Pons (tissue), 1 donor: ENCODE data around the gene PIK3AP1.
"Not testable (repeated sequence)": the region's sequence is repeated elsewhere in the genome, so short reads cannot be mapped to it uniquely, and the experiment has no call there.

Source experiments
- DNase-seq: peaks from one replicate; pipeline ENCODE4 v3.0.0-alpha.2; 2016; ENCODE audit warnings: low spot score

Gene PIK3AP1

DNA sequence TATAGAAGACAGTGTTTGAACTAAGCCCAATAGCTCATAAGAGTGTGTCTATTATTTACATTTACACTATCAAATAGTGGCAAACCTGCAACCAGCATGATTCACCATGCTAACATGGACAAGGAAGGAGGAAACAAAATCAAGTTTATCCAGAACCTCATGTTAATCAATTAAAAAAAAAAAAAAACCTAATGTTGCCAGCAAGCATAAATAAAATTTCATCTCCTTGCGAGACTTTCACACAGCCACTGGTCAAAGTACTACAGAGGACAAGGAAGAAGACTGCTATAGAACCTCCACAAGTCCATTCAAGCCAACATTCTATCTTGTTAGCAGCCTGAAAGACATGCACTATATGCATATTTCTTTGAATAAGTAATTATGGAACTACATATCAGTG is 143.2 kb downstream of the PIK3AP1 start:
- DNase-seq = no peak

DNA sequence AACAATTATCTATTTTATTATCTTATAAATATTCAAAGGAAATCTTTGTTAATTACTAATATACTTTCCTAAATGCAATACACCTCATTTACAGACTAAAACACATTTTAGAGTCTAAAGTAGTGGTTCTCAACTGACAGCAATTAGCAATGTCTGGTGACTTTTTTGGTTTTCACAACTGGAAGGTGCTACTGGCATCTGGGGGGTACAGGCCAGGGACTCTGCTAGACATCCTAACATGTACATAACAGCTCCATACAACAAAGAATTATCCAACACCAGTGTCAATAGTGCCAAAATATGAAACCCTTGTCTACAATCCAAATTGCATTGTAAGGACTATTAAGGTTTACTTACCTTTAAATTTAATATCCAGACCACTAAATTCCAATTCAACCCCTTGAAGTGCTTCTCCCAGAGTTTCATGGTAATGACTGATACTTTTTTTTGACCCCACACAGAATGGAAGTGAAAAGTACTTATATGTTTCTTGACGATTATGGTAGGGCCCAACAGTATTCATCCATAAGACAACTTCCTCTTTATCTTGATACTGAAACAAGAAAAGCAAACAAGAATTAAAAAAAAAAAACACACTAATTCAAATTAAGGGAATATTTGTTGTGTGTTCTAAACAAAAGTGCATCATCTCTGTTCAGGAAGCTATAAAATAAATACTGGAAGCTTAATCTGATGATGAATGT is 143.9 kb downstream of the PIK3AP1 start:
- DNase-seq = no peak

DNA sequence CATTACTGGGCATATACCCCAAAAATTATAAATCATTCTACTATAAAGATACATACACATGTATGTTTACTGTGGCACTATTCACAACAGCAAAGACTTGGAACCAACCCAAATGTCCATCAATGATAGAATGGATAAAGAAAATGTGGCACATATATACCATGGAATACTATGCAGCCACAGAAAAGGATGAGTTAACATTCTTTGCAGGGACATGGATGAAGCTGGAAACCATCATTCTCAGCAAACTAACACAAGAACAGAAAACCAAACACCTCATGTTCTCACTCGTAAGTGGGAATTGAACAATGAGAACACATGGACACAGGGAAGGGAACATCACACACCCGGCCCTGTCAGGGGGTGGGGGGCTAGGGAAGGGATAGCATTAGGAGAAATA is 145.8 kb downstream of the PIK3AP1 start:
- DNase-seq = not testable (repeated sequence)

DNA sequence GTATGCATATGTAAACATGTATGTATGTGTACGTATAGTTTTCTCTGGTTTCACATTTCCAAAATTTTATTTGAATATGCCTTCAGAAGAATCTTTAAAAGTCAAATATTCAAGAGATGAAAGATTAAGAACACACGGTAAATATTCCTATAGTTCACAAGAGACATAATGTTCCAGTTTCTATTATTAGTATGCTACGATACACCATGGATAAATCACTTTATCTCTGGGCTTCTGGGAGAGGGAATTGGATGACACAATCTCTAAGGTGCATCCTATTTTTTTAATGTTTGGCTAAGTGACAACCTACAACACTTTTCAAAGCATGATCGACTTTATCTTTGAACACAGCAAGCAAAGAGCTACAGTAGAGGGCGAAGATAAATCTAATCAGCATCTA is 147.3 kb downstream of the PIK3AP1 start:
- DNase-seq = no peak

DNA sequence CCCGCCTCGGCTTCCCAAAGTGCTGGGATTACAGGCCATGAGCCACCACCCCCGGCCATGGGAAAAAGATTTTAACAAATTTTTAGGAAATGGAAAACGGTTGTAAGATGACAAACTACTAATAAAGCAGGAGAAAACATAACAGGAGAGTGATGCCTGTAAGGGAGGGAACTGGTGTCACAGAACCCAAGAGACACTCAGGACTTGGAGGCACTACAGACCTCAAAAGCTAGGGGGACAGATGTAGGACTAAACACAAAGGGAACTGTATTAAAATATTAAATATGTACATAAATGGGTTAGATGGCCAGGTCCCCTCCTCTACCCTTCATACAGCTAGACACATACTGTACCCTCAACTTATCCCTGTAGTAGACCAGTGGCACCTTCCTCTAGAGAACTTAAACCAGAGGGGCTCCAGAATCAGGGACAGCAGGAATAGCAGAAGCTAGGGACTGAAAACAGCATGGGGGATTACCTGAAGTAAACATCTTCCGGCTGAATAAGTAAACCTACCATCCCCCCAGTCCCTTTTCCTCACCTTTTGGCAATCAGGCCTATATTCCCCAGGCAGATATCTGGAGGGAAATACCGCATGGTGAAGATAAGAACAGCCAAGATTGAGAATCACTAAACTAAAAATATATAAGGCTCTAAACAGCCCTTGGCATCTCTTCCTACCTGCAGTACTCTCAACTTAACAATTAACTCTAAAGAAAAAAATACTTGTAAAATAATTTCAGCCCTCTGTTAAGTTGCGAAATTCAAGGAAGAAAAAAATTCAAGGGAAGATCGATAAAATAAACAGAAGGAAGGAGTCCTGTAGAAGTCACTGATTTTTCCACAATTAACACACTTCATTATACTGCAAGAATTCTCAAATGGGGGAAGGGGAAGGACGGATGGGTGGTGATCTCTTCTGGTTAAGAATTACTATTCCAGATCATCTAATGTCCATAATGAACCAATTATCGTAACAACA is 149.0 kb downstream of the PIK3AP1 start:
- no peak for DNase-seq

DNA sequence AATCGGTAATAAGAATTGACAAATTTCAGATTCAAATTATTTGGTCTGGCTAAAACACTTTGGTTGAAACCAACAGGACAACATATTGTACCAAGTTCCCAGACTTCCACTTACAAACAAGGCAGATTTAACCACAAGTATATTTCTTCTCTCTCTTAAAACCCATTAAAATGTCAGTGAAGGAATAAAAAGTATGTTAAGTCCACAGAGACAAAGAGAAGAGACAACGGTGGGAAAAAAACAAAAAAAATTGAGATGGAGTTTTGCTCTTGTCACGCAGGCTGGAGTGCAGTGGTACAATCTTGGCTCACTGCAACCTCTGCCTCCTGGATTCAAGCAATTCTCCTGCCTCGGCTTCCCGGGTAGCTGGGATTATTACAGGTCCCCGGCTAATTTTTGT is 149.8 kb downstream of the PIK3AP1 start:
- no peak for DNase-seq

DNA sequence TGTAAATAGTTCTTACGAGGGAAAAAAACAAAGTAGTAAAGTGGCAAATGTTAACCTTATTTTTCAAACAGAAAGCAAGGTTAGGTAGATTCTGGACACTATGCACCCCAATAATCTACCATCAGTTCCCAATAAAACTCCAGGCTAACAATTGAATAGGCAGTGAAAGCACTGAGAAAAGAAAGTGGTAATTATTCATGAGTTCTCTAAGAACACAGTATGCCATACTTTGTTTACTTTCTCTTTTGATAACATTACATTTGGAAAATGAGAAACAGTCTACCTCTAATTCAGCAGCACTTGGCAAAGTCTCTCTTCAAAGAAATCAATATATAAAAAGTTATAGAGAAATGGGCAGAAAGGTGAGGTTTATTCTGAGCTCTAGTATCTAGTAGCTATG is 151.9 kb downstream of the PIK3AP1 start:
- DNase-seq = no peak

DNA sequence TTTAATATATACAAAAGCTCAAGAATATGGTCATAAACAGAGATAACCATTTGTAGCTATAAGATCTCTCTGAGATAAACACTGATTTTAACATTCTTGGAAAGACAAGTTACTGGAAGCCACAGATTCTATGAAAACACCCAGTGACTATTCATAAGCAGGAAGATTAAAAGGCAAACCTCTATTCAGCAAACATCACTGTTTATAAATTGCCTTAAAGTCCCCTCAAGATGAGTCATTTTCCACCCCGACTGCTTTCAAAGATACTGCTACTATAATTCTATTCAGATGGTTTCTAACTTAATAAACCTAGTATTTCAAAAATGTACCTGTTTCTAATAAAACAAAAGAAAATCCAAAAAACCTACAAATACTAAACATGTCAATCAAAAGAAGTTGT is 154.5 kb downstream of the PIK3AP1 start:
- no peak for DNase-seq

DNA sequence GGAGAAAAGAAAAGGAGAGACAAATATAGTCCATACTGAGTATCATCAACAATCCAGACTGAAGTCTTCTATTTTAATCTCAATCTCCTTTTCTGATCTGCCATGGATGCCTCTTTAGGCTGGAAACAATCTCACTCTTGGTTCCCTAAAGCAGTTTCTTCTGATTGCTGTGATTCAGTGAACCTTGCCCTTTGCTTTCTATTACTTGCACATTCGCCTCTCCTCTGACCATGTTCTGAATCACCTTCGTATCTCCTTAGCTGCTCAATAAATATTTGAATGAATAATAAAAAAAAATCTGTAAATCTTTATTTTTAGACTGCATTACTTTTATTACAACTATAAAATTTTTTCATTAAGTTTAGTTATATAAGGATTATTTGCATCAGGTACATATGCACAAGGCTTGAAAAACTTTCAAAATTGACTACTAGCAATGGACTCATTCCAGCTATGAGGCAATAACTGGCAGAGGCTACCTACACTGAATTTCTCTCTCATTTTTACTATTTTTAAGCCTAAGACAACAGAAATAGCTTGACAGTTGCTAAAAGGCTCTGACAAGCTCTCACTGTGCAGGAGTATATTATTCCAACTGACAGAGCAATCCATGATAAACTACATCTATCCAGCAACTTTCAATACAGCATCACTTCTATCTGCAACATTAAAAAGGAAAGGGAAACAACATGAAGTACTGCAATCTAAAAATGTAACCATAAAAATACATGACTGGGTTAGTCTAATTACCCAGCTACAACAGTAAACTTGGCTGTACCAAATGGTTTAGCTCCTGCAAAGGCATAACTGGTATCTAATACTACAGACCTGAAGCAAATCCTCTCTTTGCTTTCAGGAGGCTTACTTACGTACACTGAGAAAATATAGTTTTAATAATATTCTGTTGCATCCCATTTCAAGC is 159.1 kb downstream of the PIK3AP1 start:
- DNase-seq = no peak

DNA sequence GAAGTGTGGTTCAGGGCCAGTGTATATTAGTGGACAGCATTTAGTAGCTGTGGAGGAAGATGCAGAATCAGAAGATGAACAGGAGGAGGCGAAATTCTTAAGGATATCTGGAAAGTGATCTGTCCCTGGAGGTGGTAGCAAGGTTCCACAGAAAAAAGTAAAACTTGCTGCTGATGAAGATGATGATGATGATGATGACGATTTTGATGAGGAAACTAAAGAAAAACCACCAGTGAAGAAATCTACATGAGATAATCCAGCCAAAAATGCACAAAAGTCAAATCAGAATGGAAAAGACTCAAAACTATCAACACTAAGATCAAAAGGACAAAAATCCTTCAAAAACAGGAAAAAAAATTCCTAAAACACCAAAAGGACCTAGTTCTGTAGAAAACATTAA is 159.8 kb downstream of the PIK3AP1 start:
- no peak for DNase-seq

DNA sequence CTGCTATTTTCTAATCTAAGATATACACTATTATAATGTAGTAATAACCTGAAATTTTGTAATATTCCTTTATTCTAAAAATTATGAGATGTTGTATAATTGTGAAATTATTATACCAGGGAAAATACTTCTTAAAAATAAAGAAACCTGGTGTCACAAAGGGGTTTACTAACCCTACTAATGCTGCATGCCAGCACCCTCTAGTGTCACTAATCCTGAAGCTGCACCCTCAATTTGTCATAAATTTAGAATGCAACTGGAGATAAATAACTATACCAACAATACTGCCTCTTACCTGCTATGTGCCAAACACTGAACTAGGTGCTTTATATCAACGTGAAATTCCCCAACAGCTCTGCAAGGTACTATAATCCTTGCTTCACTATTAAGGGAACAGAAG is 164.3 kb downstream of the PIK3AP1 start:
- peak; percentile 49 for DNase-seq

DNA sequence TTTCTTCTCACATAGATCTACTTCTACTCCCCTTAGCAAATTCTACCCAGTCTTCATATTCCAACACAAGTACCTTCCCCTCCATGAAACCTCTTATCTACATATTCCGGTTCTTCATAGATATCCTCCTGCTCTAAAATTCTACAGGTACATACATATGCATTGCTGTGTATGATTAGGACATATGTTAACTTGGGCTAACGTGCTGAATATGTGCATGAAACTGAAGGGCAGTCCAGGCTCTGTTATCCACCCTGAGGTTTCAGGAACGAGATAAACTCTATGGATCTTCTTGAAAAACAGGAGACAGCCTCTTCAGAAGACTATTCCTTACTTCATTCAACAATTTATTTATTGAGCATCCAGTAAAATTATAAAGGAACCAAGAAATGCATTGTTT is 165.0 kb downstream of the PIK3AP1 start:
- no peak for DNase-seq

DNA sequence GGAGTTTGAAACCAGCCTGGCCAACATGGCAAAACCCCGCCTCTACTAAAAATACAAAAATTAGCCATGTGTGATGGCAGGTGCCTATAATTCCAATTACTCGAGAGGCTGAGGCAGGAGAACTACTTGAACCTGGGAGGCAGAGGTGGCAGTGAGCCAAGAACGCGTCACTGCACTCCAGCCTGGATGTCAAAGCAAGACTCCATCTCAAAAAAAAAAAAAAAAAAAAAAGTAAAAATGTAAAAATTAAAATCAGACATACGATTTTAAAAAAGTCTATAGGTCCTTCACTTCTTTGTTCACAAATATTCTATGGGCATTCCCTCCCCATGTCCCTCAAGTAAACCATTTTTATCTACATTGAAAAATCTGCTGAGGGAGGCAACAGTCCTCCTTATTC is 171.7 kb downstream of the PIK3AP1 start:
- DNase-seq = no peak

DNA sequence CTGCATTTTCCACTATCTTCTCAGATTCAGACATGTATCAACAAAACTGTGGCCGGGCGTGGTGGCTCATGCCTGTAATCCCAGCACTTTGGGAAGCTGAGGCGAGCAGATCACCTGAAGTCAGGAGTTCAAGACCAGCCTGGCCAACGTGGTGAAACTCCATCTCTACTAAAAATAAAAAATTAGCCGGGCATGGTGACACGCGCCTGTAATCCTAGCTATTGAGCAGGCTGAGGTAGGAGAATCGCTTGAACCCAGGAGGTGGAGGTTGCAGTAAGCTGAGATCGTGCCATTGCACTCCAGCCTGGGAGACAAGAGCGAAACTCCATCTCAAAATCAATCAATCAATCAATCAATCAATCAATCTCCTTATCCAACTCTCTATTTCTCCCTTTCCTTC is 174.8 kb downstream of the PIK3AP1 start:
- not testable (repeated sequence) for DNase-seq
